HL-60 (cell line): ENCODE results near the gene AHCTF1.

Experiments used
- DNase-seq, 2 experiments: peaks; one replicate each; pipeline ENCODE4 v3.0.0-alpha.2; 2010 to 2020; ENCODE audit warnings: low read depth in 1 of 2, low spot score in 1 of 2
- H3K27ac ChIP-seq: fragments of 250-450 bp; sonication (Bioruptor Pico); replicated peaks from 2 replicates; pipeline ENCODE4 v1.5.1; 2020; ENCODE audit warnings: mild to moderate bottlenecking, moderate library complexity
- H3K27me3 ChIP-seq: fragments of 250-450 bp; sonication (Bioruptor Pico); 2 replicates; pipeline ENCODE4 v1.5.1; 2021; ENCODE audit warnings: mild to moderate bottlenecking, moderate library complexity; ENCODE audit not compliant: insufficient read depth, poor library complexity, severe bottlenecking
- H3K4me3 ChIP-seq: replicated peaks from 2 replicates; pipeline ENCODE4 v1.5.1; 2011; ENCODE audit warnings: mild to moderate bottlenecking, control low read depth, low read length; ENCODE audit not compliant: insufficient read depth
- GABPA ChIP-seq: IDR thresholded peaks from 2 replicates; pipeline ENCODE4 v1.6.1; 2012; ENCODE audit warnings: low read depth
- POLR2AphosphoS5 ChIP-seq: IDR thresholded peaks from 2 replicates; pipeline ENCODE4 v1.6.1; 2012; ENCODE audit warnings: low read depth
- SPI1 ChIP-seq: IDR thresholded peaks from 2 replicates; pipeline ENCODE4 v1.6.1; 2012; ENCODE audit warnings: low read depth, mild to moderate bottlenecking, borderline replicate concordance
- TF ChIP-seq, protein P1 (sequence below): IDR thresholded peaks from one replicate; pipeline ENCODE4 v1.5.1; 2011; ENCODE audit warnings: low read length, control low read depth, inconsistent platforms; ENCODE audit not compliant: insufficient read depth
- TF ChIP-seq, protein P2 (sequence below): IDR thresholded peaks from 2 replicates; pipeline ENCODE4 v1.6.1; 2012; ENCODE audit warnings: low read depth; ENCODE audit not compliant: insufficient replicate concordance

Gene AHCTF1

DNA sequence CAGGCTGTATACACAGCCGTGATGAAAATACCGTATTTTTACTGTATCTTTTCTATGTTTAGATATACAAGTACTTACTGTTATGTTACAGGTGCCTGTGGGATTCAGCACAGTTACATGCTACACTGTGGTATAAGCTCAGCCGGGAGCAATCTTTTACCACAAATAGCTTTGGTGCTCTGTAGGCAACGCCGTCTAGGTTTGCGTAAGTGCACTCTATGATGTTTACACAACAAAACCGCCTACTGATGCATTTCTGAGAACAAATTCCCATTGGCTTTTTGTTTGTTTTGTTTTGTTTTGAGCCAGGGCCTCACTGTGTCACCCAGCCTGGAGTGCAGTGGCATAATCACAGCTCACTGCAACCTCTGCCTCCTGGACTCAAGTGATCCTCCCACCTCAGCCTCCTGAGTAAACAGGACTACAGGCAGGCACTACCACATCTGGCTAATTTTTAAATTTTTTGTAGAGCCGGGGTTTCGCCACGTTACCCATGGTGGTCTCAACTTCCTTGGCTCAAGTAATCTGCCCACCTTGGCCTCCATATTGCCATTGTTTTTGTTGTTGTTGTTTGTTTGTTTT, 126.5 kb downstream of the AHCTF1 start:
- no peaks in the 10 kb centered on the region for H3K27me3 ChIP-seq
- TF ChIP-seq, protein P1, sequence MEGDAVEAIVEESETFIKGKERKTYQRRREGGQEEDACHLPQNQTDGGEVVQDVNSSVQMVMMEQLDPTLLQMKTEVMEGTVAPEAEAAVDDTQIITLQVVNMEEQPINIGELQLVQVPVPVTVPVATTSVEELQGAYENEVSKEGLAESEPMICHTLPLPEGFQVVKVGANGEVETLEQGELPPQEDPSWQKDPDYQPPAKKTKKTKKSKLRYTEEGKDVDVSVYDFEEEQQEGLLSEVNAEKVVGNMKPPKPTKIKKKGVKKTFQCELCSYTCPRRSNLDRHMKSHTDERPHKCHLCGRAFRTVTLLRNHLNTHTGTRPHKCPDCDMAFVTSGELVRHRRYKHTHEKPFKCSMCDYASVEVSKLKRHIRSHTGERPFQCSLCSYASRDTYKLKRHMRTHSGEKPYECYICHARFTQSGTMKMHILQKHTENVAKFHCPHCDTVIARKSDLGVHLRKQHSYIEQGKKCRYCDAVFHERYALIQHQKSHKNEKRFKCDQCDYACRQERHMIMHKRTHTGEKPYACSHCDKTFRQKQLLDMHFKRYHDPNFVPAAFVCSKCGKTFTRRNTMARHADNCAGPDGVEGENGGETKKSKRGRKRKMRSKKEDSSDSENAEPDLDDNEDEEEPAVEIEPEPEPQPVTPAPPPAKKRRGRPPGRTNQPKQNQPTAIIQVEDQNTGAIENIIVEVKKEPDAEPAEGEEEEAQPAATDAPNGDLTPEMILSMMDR = no peak
- TF ChIP-seq SPI1 (no peak), GABPA (no peak), POLR2AphosphoS5 (no peak)
- TF ChIP-seq, protein P2, sequence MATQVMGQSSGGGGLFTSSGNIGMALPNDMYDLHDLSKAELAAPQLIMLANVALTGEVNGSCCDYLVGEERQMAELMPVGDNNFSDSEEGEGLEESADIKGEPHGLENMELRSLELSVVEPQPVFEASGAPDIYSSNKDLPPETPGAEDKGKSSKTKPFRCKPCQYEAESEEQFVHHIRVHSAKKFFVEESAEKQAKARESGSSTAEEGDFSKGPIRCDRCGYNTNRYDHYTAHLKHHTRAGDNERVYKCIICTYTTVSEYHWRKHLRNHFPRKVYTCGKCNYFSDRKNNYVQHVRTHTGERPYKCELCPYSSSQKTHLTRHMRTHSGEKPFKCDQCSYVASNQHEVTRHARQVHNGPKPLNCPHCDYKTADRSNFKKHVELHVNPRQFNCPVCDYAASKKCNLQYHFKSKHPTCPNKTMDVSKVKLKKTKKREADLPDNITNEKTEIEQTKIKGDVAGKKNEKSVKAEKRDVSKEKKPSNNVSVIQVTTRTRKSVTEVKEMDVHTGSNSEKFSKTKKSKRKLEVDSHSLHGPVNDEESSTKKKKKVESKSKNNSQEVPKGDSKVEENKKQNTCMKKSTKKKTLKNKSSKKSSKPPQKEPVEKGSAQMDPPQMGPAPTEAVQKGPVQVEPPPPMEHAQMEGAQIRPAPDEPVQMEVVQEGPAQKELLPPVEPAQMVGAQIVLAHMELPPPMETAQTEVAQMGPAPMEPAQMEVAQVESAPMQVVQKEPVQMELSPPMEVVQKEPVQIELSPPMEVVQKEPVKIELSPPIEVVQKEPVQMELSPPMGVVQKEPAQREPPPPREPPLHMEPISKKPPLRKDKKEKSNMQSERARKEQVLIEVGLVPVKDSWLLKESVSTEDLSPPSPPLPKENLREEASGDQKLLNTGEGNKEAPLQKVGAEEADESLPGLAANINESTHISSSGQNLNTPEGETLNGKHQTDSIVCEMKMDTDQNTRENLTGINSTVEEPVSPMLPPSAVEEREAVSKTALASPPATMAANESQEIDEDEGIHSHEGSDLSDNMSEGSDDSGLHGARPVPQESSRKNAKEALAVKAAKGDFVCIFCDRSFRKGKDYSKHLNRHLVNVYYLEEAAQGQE = no peak
- DNase-seq = no peak
- H3K27ac ChIP-seq = no peak overlapping the region
- H3K4me3 ChIP-seq = no peak overlapping the region

DNA sequence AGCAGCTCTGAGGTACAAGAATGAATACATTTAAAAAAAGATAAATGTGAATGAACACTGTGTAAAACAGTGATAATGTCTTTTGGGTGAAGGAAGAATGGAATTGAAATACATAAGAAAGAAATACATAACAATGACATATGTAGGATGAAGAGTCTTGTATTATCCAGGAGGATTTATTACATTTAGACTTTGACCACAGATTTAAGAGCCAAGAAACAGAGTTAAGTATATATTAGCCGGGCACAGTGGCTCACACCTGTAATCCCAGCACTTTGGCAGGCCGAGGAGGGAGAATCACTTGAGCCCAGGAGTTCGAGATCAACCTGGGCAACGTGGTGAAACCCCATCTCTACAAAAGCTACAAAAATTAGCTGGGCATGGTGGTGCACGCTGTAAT, 127.9 kb downstream of the AHCTF1 start:
- Histone ChIP-seq H3K27ac (no peak overlapping the region), H3K4me3 (no peak overlapping the region), H3K27me3 (no peaks in the 10 kb centered on the region)
- TF ChIP-seq GABPA (no peak), SPI1 (no peak), POLR2AphosphoS5 (no peak)
- TF ChIP-seq, protein P1 = no peak
- TF ChIP-seq, protein P2 = no peak
- no peak for DNase-seq

DNA sequence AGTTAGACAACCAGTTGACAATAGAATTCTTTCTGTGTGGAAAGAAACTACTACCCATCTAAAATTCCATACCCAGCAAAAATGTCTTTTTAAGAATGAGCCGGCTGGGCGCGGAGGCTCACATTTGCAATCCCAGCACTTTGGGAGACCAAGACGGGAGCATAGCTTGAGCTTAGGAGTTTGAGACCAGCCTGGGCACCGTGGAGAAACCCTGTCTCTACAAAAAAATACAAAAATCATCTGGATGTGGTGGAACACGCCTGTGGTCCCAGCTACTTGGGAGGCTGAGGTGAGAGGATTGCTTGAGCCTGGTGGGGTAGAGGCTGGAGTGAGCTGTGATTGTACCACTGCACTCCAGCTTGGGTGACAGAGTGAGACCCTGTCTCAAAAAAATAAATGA, 128.4 kb downstream of the AHCTF1 start:
- H3K4me3 ChIP-seq = no peak overlapping the region
- TF ChIP-seq, protein P1 = no peak
- TF ChIP-seq SPI1 = no peak
- TF ChIP-seq, protein P2 = no peak
- TF ChIP-seq GABPA = no peak
- no peak for TF ChIP-seq POLR2AphosphoS5
- no peak for DNase-seq

More for the DNA sequence above, 128.4 kb downstream of the AHCTF1 start:
- Histone ChIP-seq H3K27ac (no peak overlapping the region), H3K27me3 (no peaks in the 10 kb centered on the region)
